Activated CD4-positive, alpha-beta memory T cell treated with anti-CD3 and anti-CD28 coated beads, Interleukin-2, amount 10 ng/mL, durations not matched to agents 7 days and 5 days (primary cell): ENCODE results near the gene TAP1. TPM values are rescaled to one million over a fixed set of nuclear protein-coding genes. Genes with fewer than 3 reads are reported as not detected.
"Not testable (repeated sequence)": the region's sequence is repeated elsewhere in the genome, so short reads cannot be mapped to it uniquely, and the experiment has no call there.

Source experiments
- CTCF ChIA-PET: fragments of 350-600 bp; sonication (Branson Sonifier 250); formaldehyde crosslinking; loops from one replicate; lab custom pipeline; 2021; ENCODE audit warnings: antibody characterized with exemption, inconsistent platforms; lab: Charles Lee
- POLR2A ChIA-PET: fragments of 350-600 bp; sonication (Branson Sonifier 250); formaldehyde crosslinking; loops from one replicate; lab custom pipeline; 2021; ENCODE audit warnings: antibody characterized with exemption; lab: Charles Lee
- DNase-seq: peaks from one replicate; pipeline ENCODE4 v3.0.0-alpha.2; 2020
- H3K27ac Mint-ChIP-seq: one replicate; pipeline ENCODE4 v1.8.0; 2021; ENCODE audit warnings: mild to moderate bottlenecking, mixed read lengths
- H3K27me3 Mint-ChIP-seq: one replicate; pipeline ENCODE4 v1.8.0; 2021; ENCODE audit warnings: mixed read lengths
- H3K36me3 Mint-ChIP-seq: one replicate; pipeline ENCODE4 v1.8.0; 2021; ENCODE audit warnings: low read depth, mixed read lengths
- H3K4me1 Mint-ChIP-seq: one replicate; pipeline ENCODE4 v1.8.0; 2021; ENCODE audit warnings: mixed read lengths
- H3K4me3 Mint-ChIP-seq: one replicate; pipeline ENCODE4 v1.8.0; 2021; ENCODE audit warnings: mild to moderate bottlenecking, mixed read lengths
- H3K9me3 Mint-ChIP-seq: one replicate; pipeline ENCODE4 v1.8.0; 2021; ENCODE audit warnings: mixed read lengths
- total RNA-seq, 2 experiments: library from RNA; stranded (reverse); gene quantifications; one replicate each; pipeline ENCODE4 v1.2.3, GENCODE V29; 2021

The TAP1 gene
- total RNA-seq, 2 experiments from 2014 or later: 410 to 412 TPM

GRCh38 chr6:32816746-32817204 lies 36.7 kb downstream of the TAP1 start, which contains the start of gene HLA-DOB:
TSS of gene HLA-DOB (minus strand) at chr6:32817002. CDS start at chr6:32816951, 51 bp downstream.
- no peaks in the 10 kb centered on the region for H3K4me1 Mint-ChIP-seq
- H3K27me3 Mint-ChIP-seq: peaks cover 2% of the 10 kb centered on the region
- no peak within 1 kb of the TSS for H3K4me3 Mint-ChIP-seq
- CTCF ChIA-PET: interaction anchor here (0.7 kb wide), 1 partner anchor 51 kb away, joined by 3 read pairs; no protein-coding TSS in a partner anchor
- H3K9me3 Mint-ChIP-seq: no peaks in the 10 kb centered on the region
- H3K36me3 Mint-ChIP-seq: no peaks in the 10 kb centered on the region
- POLR2A ChIA-PET: interaction anchor here (1.0 kb wide), 1 partner anchor 21 kb away, joined by 4 read pairs; the partner anchor contains the start of gene TAP2
- no peak within 1 kb of the TSS for H3K27ac Mint-ChIP-seq
- DNase-seq: no peak

- Mint-ChIP-seq H3K27me3 (peaks cover 2% of the 10 kb centered on the region), H3K4me1 (no peaks in the 10 kb centered on the region), H3K36me3 (no peaks in the 10 kb centered on the region), H3K27ac (no peak overlapping the region), H3K4me3 (no peak overlapping the region), H3K9me3 (no peaks in the 10 kb centered on the region)
- POLR2A ChIA-PET: no interaction called here
- no peak for DNase-seq
- CTCF ChIA-PET: no interaction called here
Observed at GRCh38 chr6:32815996-32816395, 37.5 kb downstream of the TAP1 start.

- H3K27me3 Mint-ChIP-seq: peaks cover 2% of the 10 kb centered on the region
- DNase-seq: no peak
- H3K4me3 Mint-ChIP-seq: no peak overlapping the region
- no peaks in the 10 kb centered on the region for H3K36me3 Mint-ChIP-seq
- no peaks in the 10 kb centered on the region for H3K4me1 Mint-ChIP-seq
- ChIA-PET POLR2A (no interaction called here), CTCF (interaction anchor here (0.9 kb wide), 1 partner anchor 22 kb away, joined by 3 read pairs; no protein-coding TSS in a partner anchor)
- H3K9me3 Mint-ChIP-seq: no peaks in the 10 kb centered on the region
- H3K27ac Mint-ChIP-seq: no peak overlapping the region
Observed at GRCh38 chr6:32815115-32815514, 38.4 kb downstream of the TAP1 start.

GRCh38 chr6:32814145-32814544 lies 39.4 kb downstream of the TAP1 start:
- Mint-ChIP-seq H3K9me3 (no peaks in the 10 kb centered on the region), H3K36me3 (no peaks in the 10 kb centered on the region), H3K4me3 (no peak overlapping the region), H3K4me1 (no peaks in the 10 kb centered on the region), H3K27ac (no peak overlapping the region), H3K27me3 (peaks cover 2% of the 10 kb centered on the region)
- POLR2A ChIA-PET: interaction anchor here (1.9 kb wide), 1 partner anchor 13 kb away, joined by 11 read pairs; no protein-coding TSS in a partner anchor
- CTCF ChIA-PET: no interaction called here
- DNase-seq: no peak

DNA sequence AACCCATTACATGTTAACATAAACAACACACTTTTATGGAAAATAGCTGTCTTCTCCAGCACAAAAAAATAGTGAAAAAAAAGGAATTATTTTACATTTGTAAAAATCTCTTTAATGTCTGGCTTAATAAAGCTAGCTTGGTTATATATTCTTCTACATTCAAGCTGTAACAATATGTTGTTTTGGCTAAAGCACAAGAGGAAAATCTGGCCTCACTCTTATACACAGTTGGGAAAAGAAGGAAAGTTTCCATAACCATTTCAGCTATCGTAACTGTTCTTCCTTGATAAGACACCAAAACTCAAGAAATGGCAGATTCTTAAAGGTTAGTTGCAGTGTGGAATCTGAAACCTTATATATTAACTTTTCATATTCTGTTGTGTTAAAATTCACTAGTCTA lies 44.3 kb downstream of the TAP1 start:
- Mint-ChIP-seq H3K27ac (no peak overlapping the region), H3K4me1 (no peaks in the 10 kb centered on the region), H3K36me3 (no peaks in the 10 kb centered on the region), H3K4me3 (no peak overlapping the region), H3K27me3 (peaks cover 27% of the 10 kb centered on the region), H3K9me3 (no peaks in the 10 kb centered on the region)
- ChIA-PET CTCF (interaction anchor here (0.7 to 1.1 kb wide), 3 partner anchors 29 to 554 kb away, joined by 3 to 5 read pairs (median 3); partner anchors contain the start of gene TAP2), POLR2A (interaction anchor here (1.8 kb wide), 1 partner anchor 29 kb away, joined by 5 read pairs; the partner anchor contains the start of gene TAP2)
- no peak for DNase-seq

- no peaks in the 10 kb centered on the region for H3K9me3 Mint-ChIP-seq
- H3K4me3 Mint-ChIP-seq: no peak overlapping the region
- H3K27me3 Mint-ChIP-seq: peaks cover 44% of the 10 kb centered on the region
- DNase-seq: no peak
- H3K4me1 Mint-ChIP-seq: no peaks in the 10 kb centered on the region
- ChIA-PET POLR2A (no interaction called here), CTCF (interaction anchor here (1.7 kb wide), 1 partner anchor 61 kb away, joined by 4 read pairs; no protein-coding TSS in a partner anchor)
- H3K36me3 Mint-ChIP-seq: no peaks in the 10 kb centered on the region
- H3K27ac Mint-ChIP-seq: no peak overlapping the region
Observed at GRCh38 chr6:32807020-32807580, 46.4 kb downstream of the TAP1 start.

DNA sequence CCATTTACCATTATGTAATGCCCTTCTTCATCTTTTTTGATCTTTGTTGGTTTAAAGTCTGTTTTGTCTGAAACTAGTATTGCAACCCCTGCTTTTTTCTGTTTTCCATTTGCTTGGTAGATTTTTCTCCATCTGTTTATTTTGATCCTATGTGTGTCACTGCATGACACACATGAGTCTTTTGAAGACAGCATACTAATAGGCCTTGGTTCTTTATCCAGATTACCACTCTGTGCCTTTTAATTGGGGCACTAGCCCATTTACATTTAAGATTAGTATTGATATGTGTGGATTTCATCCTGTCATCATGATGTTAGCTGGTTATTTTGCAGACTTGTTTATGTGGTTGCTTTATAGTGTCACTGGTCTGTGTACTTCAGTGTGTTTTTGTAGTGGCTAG lies 48.1 kb downstream of the TAP1 start:
- not testable (repeated sequence) for H3K36me3 Mint-ChIP-seq, H3K27ac Mint-ChIP-seq, H3K4me3 Mint-ChIP-seq, H3K4me1 Mint-ChIP-seq, DNase-seq, H3K9me3 Mint-ChIP-seq
- CTCF ChIA-PET: interaction anchor here (1.7 kb wide), 1 partner anchor 63 kb away, joined by 4 read pairs; no protein-coding TSS in a partner anchor
- POLR2A ChIA-PET: interaction anchor here (1.0 kb wide), 1 partner anchor 22 kb away, joined by 3 read pairs; no protein-coding TSS in a partner anchor
- peaks cover 56% of the 10 kb centered on the region for H3K27me3 Mint-ChIP-seq

GRCh38 chr6:32803416-32803815 lies 50.1 kb downstream of the TAP1 start:
- H3K27ac Mint-ChIP-seq: no peak overlapping the region
- H3K9me3 Mint-ChIP-seq: peaks cover 2% of the 10 kb centered on the region
- H3K4me3 Mint-ChIP-seq: no peak overlapping the region
- no peaks in the 10 kb centered on the region for H3K36me3 Mint-ChIP-seq
- ChIA-PET CTCF (interaction anchor here (0.8 to 1.5 kb wide), 3 partner anchors 10 to 389 kb away, joined by 3 to 5 read pairs (median 4); no protein-coding TSS in a partner anchor), POLR2A (interaction anchor here (1.4 kb wide), 1 partner anchor 65 kb away, joined by 4 read pairs; no protein-coding TSS in a partner anchor)
- no peaks in the 10 kb centered on the region for H3K4me1 Mint-ChIP-seq
- DNase-seq: no peak
- H3K27me3 Mint-ChIP-seq: peaks cover 72% of the 10 kb centered on the region

DNA sequence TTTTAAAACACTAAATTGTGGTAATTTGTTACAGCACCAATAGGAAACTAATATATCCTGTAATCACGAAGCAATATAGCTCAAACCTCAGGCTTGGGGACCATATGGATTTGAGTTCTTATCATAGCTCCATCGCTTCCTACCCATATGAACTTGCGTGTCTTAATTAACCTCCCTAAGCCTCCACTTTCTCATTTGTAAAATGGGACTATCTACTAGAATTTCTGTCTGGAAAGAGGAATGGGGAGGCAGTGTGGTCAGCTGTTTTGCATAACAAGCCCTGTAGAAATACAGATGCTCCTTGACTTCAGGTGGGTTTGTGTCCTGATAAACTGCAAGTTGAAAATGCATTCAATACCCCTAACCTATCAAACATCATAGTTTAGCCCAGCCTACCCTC lies 53.8 kb downstream of the TAP1 start:
- CTCF ChIA-PET: interaction anchor here (1.3 to 2.3 kb wide), 4 partner anchors 14 to 386 kb away, joined by 4 to 10 read pairs (median 6); no protein-coding TSS in a partner anchor
- H3K36me3 Mint-ChIP-seq: no peaks in the 10 kb centered on the region
- DNase-seq: no peak
- POLR2A ChIA-PET: interaction anchor here (0.7 kb wide), 1 partner anchor 53 kb away, joined by 3 read pairs; the partner anchor contains the start of gene TAP1
- H3K4me3 Mint-ChIP-seq: no peak overlapping the region
- H3K27me3 Mint-ChIP-seq: peaks cover 76% of the 10 kb centered on the region
- H3K27ac Mint-ChIP-seq: no peak overlapping the region
- H3K9me3 Mint-ChIP-seq: peaks cover 2% of the 10 kb centered on the region
- peaks cover 14% of the 10 kb centered on the region for H3K4me1 Mint-ChIP-seq

DNA sequence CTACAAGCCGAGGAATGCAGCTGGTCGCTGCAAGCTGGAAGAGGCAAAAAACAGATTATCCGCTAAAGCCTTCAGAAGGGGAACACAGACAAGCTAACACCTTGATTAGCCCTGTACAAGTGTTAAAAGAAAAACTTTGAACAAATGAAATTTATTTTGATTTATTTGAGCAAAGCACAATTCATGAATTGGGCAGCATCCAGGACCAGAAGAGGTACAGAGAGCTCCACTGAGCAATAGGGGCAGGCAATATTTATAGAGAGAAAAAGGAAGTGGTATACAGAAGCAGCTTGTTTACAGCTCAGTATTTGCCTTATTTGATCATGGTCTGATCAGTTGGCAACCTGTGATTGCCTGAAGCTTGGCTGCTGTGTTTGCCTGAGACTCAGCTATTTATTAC lies 54.3 kb downstream of the TAP1 start:
- Mint-ChIP-seq H3K4me3 (no peak overlapping the region), H3K9me3 (peaks cover 2% of the 10 kb centered on the region), H3K27ac (no peak overlapping the region), H3K27me3 (peaks cover 76% of the 10 kb centered on the region), H3K36me3 (no peaks in the 10 kb centered on the region), H3K4me1 (peaks cover 19% of the 10 kb centered on the region)
- DNase-seq: no peak
- ChIA-PET POLR2A (interaction anchor here (0.6 to 0.7 kb wide), 2 partner anchors 10 to 54 kb away, joined by 3 read pairs; partner anchors contain the start of gene TAP1), CTCF (interaction anchor here (1.7 to 2.3 kb wide), 2 partner anchors 13 to 69 kb away, joined by 8 to 10 read pairs; no protein-coding TSS in a partner anchor)

GRCh38 chr6:32796848-32797776 lies 56.4 kb downstream of the TAP1 start:
- H3K27ac Mint-ChIP-seq: no peak overlapping the region
- peaks cover 77% of the 10 kb centered on the region for H3K27me3 Mint-ChIP-seq
- POLR2A ChIA-PET: interaction anchor here (1.2 kb wide), 1 partner anchor 10 kb away, joined by 4 read pairs; no protein-coding TSS in a partner anchor
- H3K9me3 Mint-ChIP-seq: peaks cover 2% of the 10 kb centered on the region
- DNase-seq: peak; percentile 78
- peak overlapping the region; percentile 33 for H3K4me3 Mint-ChIP-seq
- no peaks in the 10 kb centered on the region for H3K36me3 Mint-ChIP-seq
- H3K4me1 Mint-ChIP-seq: peaks cover 25% of the 10 kb centered on the region
- CTCF ChIA-PET: interaction anchor here (0.5 to 2.5 kb wide), 8 partner anchors 11 to 601 kb away, joined by 3 to 8 read pairs (median 3); partner anchors contain the start of genes TAP1 and TAP2
